HL-60/S4 treated with phorbol 12-myristate 13-acetate at 8.2 ng/mL for 4 days and 3 days (cell line): Measurements from ENCODE around the gene SP140.

Experiments used
- in situ Hi-C: fragments of 300-500 bp; cut with MboI; formaldehyde crosslinking; loops from 2 replicates; pipeline ENCODE4 v1.15.0; 2022; ENCODE audit warnings: low sequenced_read_pairs

Gene SP140

GRCh38 chr2:230360028-230360427 lies 134.5 kb downstream of the SP140 start:
- in situ Hi-C loops, result no loop called here

GRCh38 chr2:230362030-230362691 lies 136.6 kb downstream of the SP140 start:
- in situ Hi-C loops, result no loop called here
